CD14-positive monocyte (primary cell): Measurements from ENCODE around the gene LRCH4. TPM values are rescaled to one million over a fixed set of nuclear protein-coding genes. Genes with fewer than 3 reads are reported as not detected.

Source experiments
- DNase-seq, 3 donors: peaks; one replicate each; pipeline ENCODE4 v3.0.0-alpha.2; 2011 to 2022
- H2AFZ ChIP-seq: 2 replicates; pipeline ENCODE4 v1.6.0; 2012; ENCODE audit warnings: mild to moderate bottlenecking, low read depth, low read length, inconsistent platforms; ENCODE audit not compliant: insufficient read depth, poor library complexity, severe bottlenecking
- H3K27ac ChIP-seq, 2 donors: 1 replicate in 1 of 2; 2 replicates in 1 of 2; pipeline ENCODE4 v1.5.1; 2012 to 2013; ENCODE audit warnings: low read length in 2 of 2, control low read depth in 1 of 2, inconsistent platforms in 1 of 2, low read depth in 1 of 2, mild to moderate bottlenecking in 1 of 2
- H3K27me3 ChIP-seq, 2 donors: one replicate each; pipeline versions ENCODE4 v1.6.0 to v1.6.1; 2011 to 2013; ENCODE audit warnings: low read length in 2 of 2; ENCODE audit not compliant: control insufficient read depth in 2 of 2, insufficient read depth in 2 of 2
- H3K36me3 ChIP-seq, 2 donors: replicated peaks in 1 of 2; 1 replicate in 1 of 2; 2 replicates in 1 of 2; pipeline versions ENCODE4 v1.5.1 to v1.6.1; 2012 to 2013; ENCODE audit warnings: low read length in 2 of 2, control low read depth in 1 of 2, inconsistent platforms in 1 of 2, mild to moderate bottlenecking in 1 of 2; ENCODE audit not compliant: insufficient read depth in 2 of 2, control insufficient read depth in 1 of 2
- H3K4me1 ChIP-seq, 2 donors: 1 replicate in 1 of 2; 2 replicates in 1 of 2; pipeline versions ENCODE4 v1.5.1 to v1.6.1; 2012 to 2013; ENCODE audit warnings: low read length in 2 of 2, control low read depth in 1 of 2, inconsistent platforms in 1 of 2, mild to moderate bottlenecking in 1 of 2, moderate library complexity in 1 of 2; ENCODE audit not compliant: insufficient read depth in 2 of 2, control insufficient read depth in 1 of 2
- H3K4me2 ChIP-seq: replicated peaks from 2 replicates; pipeline ENCODE3; 2012; ENCODE audit warnings: low read length, moderate library complexity, mild to moderate bottlenecking; ENCODE audit not compliant: poor library complexity, severe bottlenecking; ENCODE audit errors: extremely low read depth
- H3K4me3 ChIP-seq, 3 experiments: fragments of 200-600 bp in 1 of 3; sonication (generic) in 1 of 3; replicated peaks in 1 of 3; 1 replicate in 2 of 3; 2 replicates in 1 of 3; pipeline ENCODE4 v1.5.1; 2011 to 2013; ENCODE audit warnings: low read length in 3 of 3, mild to moderate bottlenecking in 3 of 3, control low read depth in 2 of 3, low read depth in 2 of 3, inconsistent platforms in 1 of 3, moderate library complexity in 1 of 3
- H3K79me2 ChIP-seq: 2 replicates; pipeline ENCODE4 v1.6.0; 2012; ENCODE audit warnings: mild to moderate bottlenecking, control low read depth, inconsistent platforms, low read length, moderate library complexity; ENCODE audit not compliant: insufficient read depth
- H3K9ac ChIP-seq: 2 replicates; pipeline ENCODE4 v1.6.0; 2017; ENCODE audit warnings: low read length, mild to moderate bottlenecking; ENCODE audit not compliant: insufficient read depth, poor library complexity, severe bottlenecking
- H3K9me3 ChIP-seq, 2 donors: replicated peaks in 1 of 2; 1 replicate in 1 of 2; 2 replicates in 1 of 2; pipeline versions ENCODE4 v1.5.1 to v1.6.1; 2012 to 2013; ENCODE audit warnings: low read length in 2 of 2, control low read depth in 1 of 2; ENCODE audit not compliant: control insufficient read depth in 1 of 2, insufficient read depth in 1 of 2
- H4K20me1 ChIP-seq: 2 replicates; pipeline ENCODE4 v1.6.0; 2012; ENCODE audit warnings: mild to moderate bottlenecking, low read length, control low read depth, moderate library complexity; ENCODE audit not compliant: insufficient read depth
- H3K27ac Mint-ChIP-seq, 7 donors: one replicate each; pipeline ENCODE4 v1.8.0; 2020; ENCODE audit warnings: mild to moderate bottlenecking in 7 of 7, mixed read lengths in 7 of 7, moderate library complexity in 6 of 7, inconsistent platforms in 2 of 7
- H3K27me3 Mint-ChIP-seq, 3 donors: one replicate each; pipeline ENCODE4 v1.8.0; 2021 to 2022; ENCODE audit warnings: low read depth in 3 of 3, mild to moderate bottlenecking in 3 of 3, mixed read lengths in 3 of 3, moderate library complexity in 3 of 3, inconsistent platforms in 1 of 3
- H3K36me3 Mint-ChIP-seq, 2 donors: one replicate each; pipeline ENCODE4 v1.8.0; 2020; ENCODE audit warnings: mixed read lengths in 2 of 2, inconsistent platforms in 1 of 2, mild to moderate bottlenecking in 1 of 2
- H3K4me1 Mint-ChIP-seq: one replicate; pipeline ENCODE4 v1.8.0; 2020; ENCODE audit warnings: mild to moderate bottlenecking, mixed read lengths
- H3K4me3 Mint-ChIP-seq, 2 donors: one replicate each; pipeline ENCODE4 v1.8.0; 2020; ENCODE audit warnings: mild to moderate bottlenecking in 2 of 2, mixed read lengths in 2 of 2, moderate library complexity in 1 of 2
- H3K9me3 Mint-ChIP-seq, 7 donors: one replicate each; pipeline ENCODE4 v1.8.0; 2020 to 2022; ENCODE audit warnings: mixed read lengths in 7 of 7, mild to moderate bottlenecking in 6 of 7, moderate library complexity in 6 of 7, inconsistent platforms in 2 of 7
- WGBS: methylation state at CpG from one replicate; pipeline ENCODE4 v1.1.5; 2013; ENCODE audit warnings: missing lambda C conversion rate; ENCODE audit not compliant: insufficient coverage; 5-methylcytosine and 5-hydroxymethylcytosine counted together
- intact Hi-C, 2 donors: fragments of 100-400 bp; cut with micrococcal nuclease; formaldehyde crosslinking; loops; one replicate each; pipeline versions ENCODE4 v1.15.0 to v1.15.1; 2023
- polyA plus RNA-seq, 3 donors: library from polyadenylated mRNA; depleted of rRNA in 1 of 3; unstranded in 2 of 3; stranded (reverse) in 1 of 3; fragments of 300-500 nt in 2 of 3; fragments of >200 nt in 1 of 3; fragmentation: Illumina TruSeq in 2 of 3; gene quantifications; 1 replicate in 2 of 3; 2 replicates in 1 of 3; pipeline ENCODE4 v1.2.3, GENCODE V29; 2012 to 2021
- TF ChIP-seq, protein P1 (sequence below): fragments of 200-600 bp; IDR thresholded peaks from one replicate; pipeline ENCODE4 v1.8.0; 2022; ENCODE audit warnings: antibody characterized with exemption, mild to moderate bottlenecking

Gene LRCH4
- polyA plus RNA-seq, 3 donors = 132 to 286 (median 134) TPM

DNA sequence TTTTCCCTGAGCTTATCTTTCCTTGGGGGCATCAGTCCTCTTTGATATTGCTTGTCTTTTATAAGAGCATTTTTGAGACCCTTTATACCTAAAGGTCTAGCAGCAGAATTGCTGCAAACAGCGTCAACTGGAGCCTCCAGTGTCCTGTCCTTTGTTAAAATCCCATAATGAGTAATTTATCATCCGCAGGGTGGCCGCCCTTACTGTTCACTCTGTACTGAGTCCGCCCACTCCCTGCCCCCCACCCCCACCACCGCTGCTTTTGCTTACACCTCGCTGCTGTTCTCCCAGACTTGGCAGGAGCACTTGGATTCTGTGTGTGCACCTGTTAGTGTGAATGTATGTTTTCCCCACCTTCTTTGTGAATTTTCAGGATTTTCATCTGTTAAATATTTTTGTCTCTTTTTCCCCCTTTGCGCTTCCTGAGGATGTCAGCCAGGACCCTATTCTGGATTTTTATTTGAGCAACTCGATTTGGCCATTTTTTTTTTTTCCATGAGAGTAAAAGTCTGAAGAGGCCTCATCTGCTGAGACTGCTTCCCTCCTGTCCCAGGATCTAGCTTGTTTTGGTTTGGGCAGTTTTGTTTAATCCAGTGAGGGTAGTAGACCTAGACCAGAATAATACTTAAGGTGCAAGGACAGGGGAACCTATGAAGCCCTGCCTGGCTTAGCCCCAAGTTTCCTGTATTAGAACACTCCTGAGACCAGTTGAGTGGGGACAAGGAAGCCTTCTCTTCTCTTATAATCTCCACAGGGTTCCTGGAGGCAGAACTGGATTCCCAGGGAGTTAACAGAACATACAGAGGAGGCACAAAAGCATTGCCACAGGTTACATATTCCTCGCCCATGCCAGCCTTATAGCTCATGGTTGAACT is 38.8 kb downstream of the LRCH4 start:
- Histone ChIP-seq H2AFZ (no peak overlapping the region), H3K27ac (no peak overlapping the region), H3K79me2 (no peaks in the 10 kb centered on the region), H3K4me2 (no peak overlapping the region), H3K27me3 (no peaks in the 10 kb centered on the region), H3K9me3 (no peaks in the 10 kb centered on the region), H3K4me1 (peaks cover 10 to 24% of the 10 kb centered on the region in 2 donors), H4K20me1 (no peaks in the 10 kb centered on the region), H3K36me3 (no peaks in the 10 kb centered on the region), H3K9ac (no peak overlapping the region), H3K4me3 (no peak overlapping the region)
- DNase-seq = no peak
- peak overlapping the region in 1 of 7 donors; percentile 59 for H3K27ac Mint-ChIP-seq
- H3K4me1 Mint-ChIP-seq = peaks cover 20% of the 10 kb centered on the region
- WGBS = 100% methylated on average over 1 of the region's 9 CpGs
- TF ChIP-seq, protein P1, sequence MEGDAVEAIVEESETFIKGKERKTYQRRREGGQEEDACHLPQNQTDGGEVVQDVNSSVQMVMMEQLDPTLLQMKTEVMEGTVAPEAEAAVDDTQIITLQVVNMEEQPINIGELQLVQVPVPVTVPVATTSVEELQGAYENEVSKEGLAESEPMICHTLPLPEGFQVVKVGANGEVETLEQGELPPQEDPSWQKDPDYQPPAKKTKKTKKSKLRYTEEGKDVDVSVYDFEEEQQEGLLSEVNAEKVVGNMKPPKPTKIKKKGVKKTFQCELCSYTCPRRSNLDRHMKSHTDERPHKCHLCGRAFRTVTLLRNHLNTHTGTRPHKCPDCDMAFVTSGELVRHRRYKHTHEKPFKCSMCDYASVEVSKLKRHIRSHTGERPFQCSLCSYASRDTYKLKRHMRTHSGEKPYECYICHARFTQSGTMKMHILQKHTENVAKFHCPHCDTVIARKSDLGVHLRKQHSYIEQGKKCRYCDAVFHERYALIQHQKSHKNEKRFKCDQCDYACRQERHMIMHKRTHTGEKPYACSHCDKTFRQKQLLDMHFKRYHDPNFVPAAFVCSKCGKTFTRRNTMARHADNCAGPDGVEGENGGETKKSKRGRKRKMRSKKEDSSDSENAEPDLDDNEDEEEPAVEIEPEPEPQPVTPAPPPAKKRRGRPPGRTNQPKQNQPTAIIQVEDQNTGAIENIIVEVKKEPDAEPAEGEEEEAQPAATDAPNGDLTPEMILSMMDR = no peak
- intact Hi-C loops = loop anchor here in 1 of 2 donors (5.0 kb wide), 1 partner anchor 35 kb away; no protein-coding TSS in a partner anchor
- peaks cover 0 to 2% (median 0%) of the 10 kb centered on the region in 3 donors for H3K27me3 Mint-ChIP-seq
- H3K4me3 Mint-ChIP-seq = no peak overlapping the region
- peaks cover 0 to 4% of the 10 kb centered on the region in 2 donors for H3K36me3 Mint-ChIP-seq
- peaks cover 0 to 2% (median 0%) of the 10 kb centered on the region in 7 donors for H3K9me3 Mint-ChIP-seq

DNA sequence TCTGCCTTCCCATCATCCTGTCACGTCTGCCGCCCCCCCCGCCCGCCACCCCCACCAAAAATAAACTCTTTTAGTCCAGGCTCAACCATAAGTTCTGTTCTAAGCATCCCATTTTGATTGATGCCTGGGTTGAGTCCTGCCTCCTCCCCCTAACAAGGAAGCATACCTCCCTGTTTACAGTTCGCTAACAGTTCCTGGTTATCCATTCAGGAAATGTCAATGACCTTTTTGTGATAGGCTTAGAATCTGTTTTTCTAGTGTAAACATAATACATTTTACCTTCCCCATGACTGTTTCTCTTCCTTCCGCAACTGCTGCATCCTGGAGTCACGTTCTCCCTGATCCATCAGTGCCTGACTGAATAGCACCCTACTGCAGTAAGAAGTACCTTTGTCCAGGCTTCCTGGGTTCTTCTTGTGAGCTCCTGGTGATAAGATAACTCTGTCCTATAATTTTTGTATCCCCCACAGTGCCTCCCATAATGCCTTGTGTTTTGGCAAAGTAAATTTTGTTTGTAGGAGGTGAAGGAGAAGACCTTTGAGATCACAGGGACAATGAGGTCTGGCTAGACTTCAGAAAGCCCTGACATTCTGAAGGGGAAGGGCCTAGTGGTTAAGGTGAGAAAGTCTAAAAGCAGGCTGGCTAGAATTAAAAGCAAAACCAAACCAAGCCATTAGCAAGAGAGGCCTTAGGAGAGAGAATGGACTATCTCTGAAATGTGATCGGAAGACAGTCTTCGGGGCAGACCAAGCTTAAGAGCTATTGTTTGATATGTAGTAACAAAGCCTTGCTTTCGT is 39.6 kb downstream of the LRCH4 start:
- H3K79me2 ChIP-seq = no peaks in the 10 kb centered on the region
- H3K9me3 Mint-ChIP-seq = peaks cover 0 to 2% (median 0%) of the 10 kb centered on the region in 7 donors
- whole genome bisulfite sequencing = 88% methylated on average over 5 of the region's 10 CpGs

More for the DNA sequence above, 39.6 kb downstream of the LRCH4 start:
- no peak overlapping the region for H3K9ac ChIP-seq
- no peaks in the 10 kb centered on the region for H3K9me3 ChIP-seq
- H3K36me3 ChIP-seq = no peaks in the 10 kb centered on the region
- no peaks in the 10 kb centered on the region for H3K27me3 ChIP-seq
- H3K27ac ChIP-seq = no peak overlapping the region
- no peak overlapping the region for H3K4me2 ChIP-seq
- Mint-ChIP-seq H3K27me3 (peaks cover 0 to 2% (median 1%) of the 10 kb centered on the region in 3 donors), H3K4me3 (no peak overlapping the region), H3K36me3 (peaks cover 0 to 4% of the 10 kb centered on the region in 2 donors), H3K27ac (peak overlapping the region in 1 of 7 donors; percentile 75), H3K4me1 (peaks cover 20% of the 10 kb centered on the region)
- TF ChIP-seq, protein P1 = no peak
- peaks cover 10 to 24% of the 10 kb centered on the region in 2 donors for H3K4me1 ChIP-seq
- no peaks in the 10 kb centered on the region for H4K20me1 ChIP-seq
- no peak overlapping the region for H3K4me3 ChIP-seq
- no peak overlapping the region for H2AFZ ChIP-seq
- no peak for DNase-seq
- intact Hi-C loops = loop anchor here in 1 of 2 donors (5.0 kb wide), 1 partner anchor 34 kb away; no protein-coding TSS in a partner anchor
